GM18517 (cell line): ENCODE measurements around the gene ANO2.

Source experiments
- ATAC-seq: cut with Tn5 transposase; IDR thresholded peaks from one replicate; pipeline ENCODE4 v1.9.1; 2021; ENCODE audit warnings: mild to moderate bottlenecking, moderate library complexity; ENCODE audit not compliant: unreplicated experiment

The ANO2 gene

DNA sequence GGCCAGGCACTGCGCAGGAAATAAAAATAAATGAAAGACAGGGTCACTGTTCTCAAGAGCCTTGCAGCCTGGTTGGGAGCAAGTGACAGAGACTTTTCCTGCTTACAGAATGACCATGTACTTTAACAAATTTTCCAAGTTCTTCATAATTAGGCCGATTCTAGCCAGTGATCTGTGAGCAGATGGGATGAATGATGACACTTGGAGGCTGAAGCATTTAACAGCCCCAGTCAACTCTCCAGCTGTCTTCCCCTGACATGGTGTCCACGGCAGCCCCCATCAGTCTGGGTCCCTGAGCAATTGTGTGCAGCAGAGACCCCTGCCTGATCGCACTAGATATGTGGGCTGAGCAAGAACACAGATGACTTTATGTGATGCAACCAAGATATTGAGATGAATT is 314.3 kb downstream of the ANO2 start:
- ATAC-seq, result no peak

DNA sequence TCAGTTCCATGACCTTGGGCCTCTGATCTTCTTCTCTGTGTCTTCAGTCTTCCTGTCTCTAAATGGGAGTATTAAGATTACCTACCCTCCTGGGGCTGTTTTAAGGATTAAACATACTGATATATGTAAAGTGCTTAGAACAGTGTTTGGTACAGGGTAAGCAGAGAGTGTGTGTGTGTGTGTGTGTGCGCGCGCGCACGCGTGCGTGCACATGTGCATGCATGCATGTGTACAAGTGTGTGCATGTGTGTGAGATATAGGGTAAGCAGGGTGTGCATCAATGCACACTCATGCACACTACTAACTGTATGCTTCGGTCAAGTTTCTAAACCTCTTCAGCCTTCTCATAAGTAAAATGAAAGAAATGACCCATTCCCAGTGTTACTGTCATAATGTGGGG is 316.6 kb downstream of the ANO2 start:
- no peak for ATAC-seq

DNA sequence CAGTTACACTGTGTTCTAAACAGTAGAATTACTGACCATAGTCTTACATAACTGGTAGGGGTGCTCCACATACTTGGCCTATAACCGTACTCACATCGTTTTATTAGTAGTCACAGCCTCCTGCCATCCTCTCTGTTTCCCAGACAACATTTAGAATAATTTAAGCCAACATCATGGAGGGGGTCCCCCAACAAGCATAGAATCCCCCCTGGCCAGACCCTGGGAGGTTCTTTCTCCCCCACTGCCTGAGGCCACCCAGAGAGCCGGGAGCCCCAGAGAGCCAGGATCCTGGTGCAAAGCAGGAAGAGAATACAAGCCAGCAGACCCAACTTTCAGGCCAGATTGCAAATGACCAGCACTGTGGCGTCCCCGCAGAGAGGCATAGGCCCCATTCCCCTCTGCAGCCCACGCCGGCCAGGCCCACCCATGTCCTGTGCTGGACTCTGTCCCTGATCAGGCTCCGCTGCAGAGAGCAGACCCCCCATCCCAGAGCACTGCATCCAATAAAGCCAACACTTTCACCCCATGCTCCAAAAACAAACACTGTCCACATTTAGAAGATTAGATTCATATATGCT is 317.9 kb downstream of the ANO2 start:
- no peak for ATAC-seq

DNA sequence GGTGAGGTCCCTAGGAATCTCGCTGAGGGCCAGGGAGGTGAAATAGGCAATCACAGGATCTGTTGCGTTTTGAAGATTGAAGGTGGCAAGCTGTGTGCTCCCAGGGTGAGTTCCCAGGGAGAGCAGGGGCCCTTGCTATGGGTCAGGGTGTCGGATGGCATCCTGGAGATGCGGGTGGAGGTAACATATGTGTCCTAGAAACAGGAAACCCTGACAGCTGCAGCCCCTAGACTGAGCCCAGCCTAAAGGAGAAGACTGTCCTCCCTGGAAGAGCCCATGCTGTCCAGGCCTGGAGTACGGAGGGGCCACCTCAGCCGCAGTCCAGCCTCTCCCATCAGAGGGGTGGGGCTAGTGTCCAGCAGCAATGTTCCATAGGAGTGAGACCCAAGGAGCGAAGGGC is 318.9 kb downstream of the ANO2 start:
- ATAC-seq, result no peak

DNA sequence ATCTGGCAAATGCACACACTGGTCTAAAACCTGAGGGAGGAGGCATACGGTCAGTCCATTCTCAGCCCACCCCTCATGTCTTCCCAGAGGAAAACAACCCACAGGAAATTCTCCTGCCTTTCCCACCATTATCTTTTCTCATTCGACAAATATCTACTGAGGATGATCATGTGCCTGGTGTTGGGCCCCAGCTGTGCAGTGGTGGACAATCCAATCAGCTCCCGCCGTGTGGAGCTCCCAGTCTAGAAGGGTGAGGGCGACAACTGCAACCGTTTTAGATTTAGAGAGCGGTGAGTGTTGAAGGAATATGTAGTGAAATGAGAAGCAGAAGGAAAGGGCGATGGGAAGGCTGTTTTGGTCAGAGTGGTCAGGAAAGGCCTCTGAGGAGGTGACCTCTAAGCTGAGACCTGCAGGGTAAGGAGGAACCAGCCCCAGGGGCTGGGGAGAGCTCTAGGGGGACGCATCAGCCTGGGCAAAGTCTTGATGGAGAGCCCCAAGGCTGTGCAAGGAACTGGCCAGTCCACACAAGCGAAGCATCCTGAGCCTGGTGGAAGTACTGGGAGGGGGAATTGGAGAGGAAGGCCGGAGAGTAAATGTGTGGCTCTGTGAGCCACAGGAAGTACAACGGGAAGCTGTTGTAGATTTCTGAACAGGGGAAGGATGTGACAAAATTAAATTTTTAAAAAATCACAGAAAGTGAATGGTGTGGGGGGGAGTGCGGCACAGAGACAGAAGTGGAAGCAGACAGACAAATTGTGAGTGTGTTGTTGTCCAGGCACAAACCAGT is 320.4 kb downstream of the ANO2 start:
- no peak for ATAC-seq

DNA sequence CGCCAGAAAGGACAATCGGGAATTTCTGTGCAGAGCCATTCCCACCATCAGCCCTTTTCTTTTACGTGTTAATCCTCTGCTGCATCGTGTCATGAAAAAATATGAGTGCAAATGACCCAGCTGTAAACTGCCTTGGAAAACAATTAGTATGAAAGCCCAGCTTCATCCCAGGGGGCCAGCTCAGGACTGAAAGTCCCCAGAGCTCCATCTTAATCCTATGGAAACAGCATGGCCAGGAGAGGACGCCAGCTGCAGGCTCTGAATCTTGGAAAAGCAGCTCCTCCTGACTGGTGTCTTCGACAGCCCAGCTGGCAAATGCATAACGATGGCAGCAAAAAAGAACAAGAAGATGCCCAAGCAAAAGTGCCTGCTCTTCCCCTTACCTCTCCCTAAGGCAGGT is 321.6 kb downstream of the ANO2 start:
- no peak for ATAC-seq

DNA sequence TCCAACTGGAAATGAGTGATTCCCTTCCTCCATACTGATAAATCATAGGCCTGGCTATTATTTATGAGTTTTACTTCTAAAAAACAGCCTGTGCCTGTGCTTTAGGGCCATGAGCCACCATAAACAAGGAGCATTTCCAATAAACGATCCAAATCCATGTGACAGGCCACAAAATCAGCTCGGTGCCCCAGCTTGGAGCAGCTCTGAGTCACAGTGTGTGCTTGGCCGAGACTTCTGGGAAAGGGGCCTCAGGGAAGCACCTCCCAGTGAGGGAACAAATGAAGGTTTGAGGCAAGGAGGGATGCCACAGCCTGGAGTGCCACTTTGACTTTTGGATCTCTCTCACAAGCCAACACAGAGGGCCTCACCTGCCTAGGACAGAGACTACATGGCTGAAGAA is 322.8 kb downstream of the ANO2 start:
- no peak for ATAC-seq

DNA sequence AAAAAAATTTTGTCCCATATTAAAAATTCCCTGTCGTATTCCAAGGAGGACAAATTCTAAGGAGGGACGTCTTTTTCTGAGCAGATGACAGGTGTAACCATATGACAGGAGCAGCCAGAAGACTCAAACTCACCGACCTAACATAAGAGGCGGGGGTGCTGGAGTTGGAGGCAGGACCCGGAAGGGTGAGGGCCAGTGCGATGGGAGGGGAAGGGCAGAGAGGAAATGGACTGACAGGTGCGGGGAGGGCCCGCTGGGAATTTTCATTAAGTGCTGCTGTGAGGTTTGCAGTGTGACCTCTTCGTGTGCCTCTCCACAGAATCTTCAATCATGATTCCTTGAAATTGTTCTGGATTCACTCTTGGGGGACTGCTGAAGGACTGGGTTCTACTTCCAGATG is 323.7 kb downstream of the ANO2 start:
- no peak for ATAC-seq

DNA sequence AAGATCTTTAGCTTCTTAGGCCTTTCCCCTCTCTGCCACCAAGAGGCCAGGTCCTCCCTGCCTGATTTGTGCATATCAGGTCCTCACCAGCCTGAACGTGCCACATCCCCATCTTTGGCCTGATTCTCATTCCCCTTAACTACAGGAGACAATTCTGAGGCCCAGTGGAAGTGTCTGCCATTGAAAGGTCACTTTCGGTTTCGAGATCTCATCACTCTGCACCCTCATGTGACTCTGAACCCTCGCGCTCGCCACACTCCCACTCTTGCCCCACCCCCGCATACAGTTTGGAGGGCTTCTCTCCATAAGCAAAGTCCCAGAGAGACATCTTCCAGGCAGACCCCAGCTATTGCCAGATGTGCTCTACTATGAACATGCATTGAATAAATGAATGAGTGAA is 324.2 kb downstream of the ANO2 start:
- no peak for ATAC-seq

DNA sequence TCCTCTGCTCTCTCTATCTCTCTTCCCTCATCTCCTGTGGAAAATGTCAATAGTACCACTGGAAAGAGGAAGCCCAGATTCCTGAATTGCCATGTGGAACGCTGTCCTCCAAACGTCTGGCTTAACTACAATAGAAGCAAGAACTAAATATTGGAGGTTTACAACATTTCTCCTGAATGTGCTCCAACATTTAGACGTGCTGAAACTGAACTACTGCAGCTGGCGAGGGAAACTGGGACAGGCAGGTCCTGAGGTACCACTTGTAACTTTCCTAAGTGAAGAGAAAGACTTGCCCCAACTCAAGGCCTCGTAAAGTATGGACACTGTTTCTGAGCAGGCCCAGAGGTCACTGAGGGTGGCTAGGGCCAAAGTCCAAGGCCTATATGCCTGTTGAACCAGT is 325.4 kb downstream of the ANO2 start:
- no peak for ATAC-seq

DNA sequence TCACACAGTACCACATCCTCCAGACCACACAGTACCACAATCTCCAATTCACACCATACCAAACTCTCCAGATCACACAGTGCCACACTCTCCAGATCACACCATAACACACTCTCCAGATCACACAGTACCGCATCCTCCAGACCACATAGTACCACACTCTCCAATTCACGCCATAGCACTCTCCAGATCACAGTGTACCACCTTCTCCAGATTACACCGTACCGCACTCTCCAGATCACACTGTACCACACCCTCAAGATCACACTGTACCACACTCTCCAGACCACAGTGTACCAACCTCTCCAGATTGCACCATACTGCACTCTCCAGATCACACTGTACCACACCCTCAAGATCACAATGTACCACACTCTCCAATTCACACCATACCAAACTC is 328.2 kb downstream of the ANO2 start:
- ATAC-seq, result no peak

DNA sequence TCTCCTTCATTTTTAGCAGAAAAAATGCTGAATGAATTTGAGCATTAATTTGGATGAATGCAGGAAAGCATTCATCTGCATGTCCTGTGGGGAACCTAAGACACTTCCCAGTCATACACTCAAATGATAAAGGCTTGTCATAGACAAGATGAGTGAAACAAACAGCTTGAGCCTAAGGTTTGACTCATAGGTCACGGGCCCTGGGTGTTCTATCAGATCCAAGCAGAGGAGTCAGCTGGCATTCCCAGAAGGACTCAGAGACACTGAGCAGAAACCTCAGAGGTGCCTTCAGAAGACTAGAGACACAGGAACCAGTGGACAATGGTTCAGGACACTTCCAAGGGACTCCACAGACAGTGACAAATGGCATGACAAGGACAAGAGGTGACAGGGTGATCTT is 329.3 kb downstream of the ANO2 start:
- no peak for ATAC-seq

DNA sequence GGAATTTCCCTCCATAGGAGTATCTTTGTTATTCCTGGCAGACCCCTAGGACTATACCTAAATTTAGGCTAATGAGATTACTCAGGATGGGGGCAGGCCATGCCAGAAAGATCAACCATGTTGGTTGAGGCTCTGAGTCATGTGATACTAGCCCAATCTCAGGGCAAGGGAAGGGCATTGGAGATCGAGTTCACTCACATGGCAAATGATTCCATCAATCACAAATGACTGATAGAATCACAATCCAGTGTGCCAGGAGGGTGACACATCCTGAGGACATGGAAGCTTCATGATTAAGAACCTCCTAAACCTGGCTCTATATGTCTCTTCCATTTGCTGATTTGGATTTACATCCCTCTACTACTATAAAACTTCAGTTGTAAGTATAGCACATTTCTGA is 330.8 kb downstream of the ANO2 start:
- no peak for ATAC-seq

DNA sequence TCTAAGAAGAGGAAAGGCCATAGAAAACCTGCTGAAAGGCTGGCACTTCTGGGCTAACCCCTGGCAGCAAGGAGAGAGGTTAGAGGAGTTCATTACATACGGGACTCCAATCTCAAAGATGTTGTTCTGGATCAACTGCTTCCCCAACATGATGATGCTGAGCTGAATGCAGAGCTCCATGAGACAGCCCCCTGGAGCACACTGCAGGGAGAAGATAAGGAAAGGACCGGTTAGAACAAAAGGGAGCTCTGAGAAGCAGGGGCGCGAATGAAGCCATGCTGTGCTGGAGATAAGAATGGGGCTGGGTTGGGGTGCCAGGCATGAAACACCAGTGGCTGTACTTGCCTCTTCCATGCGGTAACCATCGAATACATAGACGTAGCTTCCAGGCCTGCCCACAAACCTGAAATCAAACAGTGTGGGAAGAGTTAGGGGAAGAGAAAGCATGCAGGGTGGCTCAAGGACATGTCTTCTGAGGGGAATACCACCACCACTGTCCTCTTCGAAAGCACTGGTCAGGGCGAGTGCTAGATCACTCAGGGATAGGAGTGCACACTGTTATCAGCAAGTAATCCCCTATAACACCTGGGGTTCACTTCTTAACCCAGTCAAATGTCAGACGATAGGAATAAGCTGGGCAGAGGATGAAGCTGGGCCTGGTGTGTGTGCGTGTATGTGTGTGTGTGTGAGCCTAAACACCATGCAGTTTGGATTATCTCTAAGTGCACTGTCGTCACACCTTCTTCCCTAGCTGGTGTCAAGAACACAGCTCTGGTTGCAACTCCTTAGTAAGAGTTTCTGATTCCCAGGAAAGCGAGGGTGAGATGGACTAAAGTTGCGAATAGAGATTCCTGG is 332.3 kb downstream of the ANO2 start:
- no peak for ATAC-seq

DNA sequence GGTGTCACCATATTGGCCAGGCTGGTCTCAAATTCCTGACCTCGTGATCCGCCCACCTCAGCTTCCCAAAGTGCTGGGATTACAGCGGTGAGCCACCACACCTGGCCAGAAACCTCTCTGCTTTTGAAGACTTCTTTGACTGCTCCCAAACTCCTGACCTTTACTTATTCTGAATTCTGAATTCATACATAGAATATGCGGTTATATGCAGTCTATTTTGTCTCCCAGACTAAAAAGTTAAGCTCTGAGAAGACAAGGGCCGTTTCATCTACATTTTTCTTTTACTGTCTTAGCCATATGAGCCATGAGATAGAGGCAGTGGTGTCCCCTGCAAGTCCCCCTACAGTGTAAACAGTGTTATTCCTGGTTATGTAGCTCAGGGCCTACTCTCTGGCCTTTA is 333.9 kb downstream of the ANO2 start:
- ATAC-seq, result no peak

DNA sequence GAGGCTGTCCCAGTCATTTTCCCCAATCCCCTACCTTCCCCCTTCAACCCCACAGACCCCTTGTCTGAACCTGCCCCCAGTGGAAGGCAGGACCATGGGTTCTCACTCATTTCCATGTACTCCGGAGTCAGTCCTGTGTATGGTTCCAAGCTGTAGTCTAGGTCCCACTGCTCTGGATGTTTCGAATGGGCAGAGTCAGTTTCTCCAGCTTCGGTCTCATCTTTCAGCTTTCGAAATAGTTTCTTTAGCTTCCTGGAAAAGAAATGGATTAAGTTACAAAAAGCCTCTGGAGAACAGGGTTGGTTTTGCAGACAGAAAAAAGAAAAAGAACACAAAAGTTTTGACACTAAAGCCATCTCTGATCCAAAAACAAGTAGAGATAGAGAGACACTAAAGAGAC is 345.7 kb downstream of the ANO2 start:
- ATAC-seq, result no peak

DNA sequence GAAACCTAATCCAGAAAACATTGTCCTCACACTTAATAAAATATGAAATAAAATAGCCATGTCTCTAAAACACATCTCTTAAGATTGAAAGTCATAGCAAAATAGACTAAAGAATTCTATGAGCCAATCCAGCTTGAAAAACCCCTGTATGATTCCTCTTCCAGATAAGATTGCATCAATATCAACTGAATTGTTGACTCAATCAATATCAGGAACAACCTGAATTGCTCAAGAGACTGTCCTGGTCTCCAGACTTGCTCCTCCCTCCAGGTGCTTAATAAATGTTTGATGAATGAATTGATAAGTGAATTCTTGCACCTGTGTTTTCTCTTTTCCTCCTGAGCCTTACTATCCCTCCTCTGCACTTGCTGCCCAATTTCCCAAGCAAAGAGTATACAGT is 351.1 kb downstream of the ANO2 start:
- ATAC-seq, result no peak

DNA sequence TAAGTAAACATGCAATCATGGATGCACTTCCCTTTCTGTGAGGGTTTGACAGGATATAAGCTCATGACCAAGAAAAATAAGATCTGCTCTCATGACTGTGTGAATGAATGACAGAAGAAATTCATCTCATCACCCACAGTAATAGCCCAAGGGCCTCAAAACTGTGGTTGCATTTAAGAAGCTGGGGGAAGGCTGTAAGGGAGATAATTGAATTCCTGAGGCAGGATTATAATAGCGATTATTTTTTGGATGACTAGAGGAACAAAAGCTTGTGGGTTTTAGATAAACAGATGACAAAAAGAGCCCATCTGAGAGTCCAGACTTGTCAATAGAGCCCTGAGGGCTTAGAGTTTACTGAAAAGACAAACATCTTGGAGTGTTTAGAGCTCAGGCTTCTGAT is 352.0 kb downstream of the ANO2 start:
- no peak for ATAC-seq

DNA sequence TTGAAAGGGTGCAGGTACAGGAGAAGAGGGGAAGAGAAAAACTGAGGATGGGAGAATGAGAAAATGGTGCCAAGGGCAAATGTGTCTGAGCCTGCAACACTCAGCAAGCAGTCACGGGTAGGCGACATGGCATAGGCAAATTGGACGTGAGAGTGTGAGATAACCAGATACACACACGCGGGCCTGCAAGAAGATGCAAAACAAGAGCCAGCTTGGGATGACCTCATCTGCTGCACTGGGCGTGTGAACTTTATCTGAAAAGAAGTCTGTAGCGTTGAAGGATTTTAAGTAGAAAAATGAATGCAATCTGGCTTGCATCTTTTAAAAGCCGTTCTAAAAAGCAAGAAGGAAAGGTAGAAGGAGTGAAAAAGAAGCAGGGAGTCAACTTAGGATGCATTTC is 352.7 kb downstream of the ANO2 start:
- ATAC-seq, result no peak

DNA sequence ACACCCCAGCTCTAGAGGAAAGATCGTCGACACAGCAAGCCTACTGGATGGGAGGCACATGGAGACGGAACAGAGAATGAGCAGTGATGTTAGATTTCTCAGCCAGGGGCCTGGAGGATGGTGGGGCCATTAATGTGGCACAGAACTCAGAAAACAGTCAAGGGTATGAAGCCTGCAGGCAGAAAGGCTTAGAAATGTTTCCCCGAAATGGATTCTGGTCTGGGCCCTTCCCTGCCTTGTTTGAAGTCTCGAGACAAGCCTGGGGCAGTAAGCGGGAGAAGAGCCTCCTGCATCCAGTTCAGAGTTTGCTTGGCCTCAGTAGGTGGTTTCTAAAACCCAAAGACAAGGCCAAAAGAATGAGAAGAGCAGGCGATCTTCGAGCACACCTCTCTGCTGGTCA is 354.7 kb downstream of the ANO2 start:
- no peak for ATAC-seq

DNA sequence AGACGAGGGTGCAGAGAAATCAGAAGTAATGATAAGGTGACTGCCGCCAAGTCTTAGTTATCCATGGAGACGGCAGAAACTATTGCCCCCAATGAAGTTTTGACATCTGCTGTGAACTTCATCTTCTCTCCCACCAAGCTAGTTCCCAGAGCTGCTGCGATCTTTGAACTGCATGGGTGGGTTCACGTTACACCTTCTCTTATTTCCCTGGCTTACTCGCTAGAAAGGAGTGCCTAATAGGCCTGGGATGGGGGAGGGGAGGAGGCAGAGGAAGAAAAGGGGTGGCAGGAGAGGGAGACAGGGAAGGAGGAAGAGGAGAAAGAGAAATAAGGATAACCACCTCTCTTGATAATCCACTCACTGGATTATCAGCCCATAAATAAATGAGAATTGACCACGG is 356.0 kb downstream of the ANO2 start:
- no peak for ATAC-seq

DNA sequence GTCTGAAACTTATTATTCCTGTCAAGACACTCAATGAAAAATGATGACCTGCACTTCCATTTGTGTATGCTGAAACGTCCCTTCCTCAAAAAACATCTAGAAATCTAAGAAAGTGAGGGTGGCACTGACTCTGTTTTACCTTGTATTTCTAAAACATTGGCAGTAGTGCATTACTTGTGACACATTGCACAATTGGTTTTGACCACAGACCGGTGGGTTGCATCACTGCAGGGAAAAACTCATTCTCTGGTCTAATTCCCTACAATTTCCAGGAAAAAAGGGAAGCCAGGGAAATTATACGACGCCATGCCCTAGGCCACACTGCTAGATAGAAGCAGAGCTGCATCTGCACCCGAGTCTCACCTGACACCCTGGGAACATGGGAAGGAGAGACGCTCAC is 356.5 kb downstream of the ANO2 start:
- no peak for ATAC-seq
